NCI-H748 (cell line): Measurements from ENCODE around the gene RUSC1.
"Not testable (repeated sequence)": the region's sequence is repeated elsewhere in the genome, so short reads cannot be mapped to it uniquely, and the experiment has no call there.

Experiments
- DNase-seq: peaks from one replicate; lab custom pipeline; 2025; ENCODE audit not compliant: unreplicated experiment; lab: John Stamatoyannopoulos, UW

RUSC1 gene

DNA sequence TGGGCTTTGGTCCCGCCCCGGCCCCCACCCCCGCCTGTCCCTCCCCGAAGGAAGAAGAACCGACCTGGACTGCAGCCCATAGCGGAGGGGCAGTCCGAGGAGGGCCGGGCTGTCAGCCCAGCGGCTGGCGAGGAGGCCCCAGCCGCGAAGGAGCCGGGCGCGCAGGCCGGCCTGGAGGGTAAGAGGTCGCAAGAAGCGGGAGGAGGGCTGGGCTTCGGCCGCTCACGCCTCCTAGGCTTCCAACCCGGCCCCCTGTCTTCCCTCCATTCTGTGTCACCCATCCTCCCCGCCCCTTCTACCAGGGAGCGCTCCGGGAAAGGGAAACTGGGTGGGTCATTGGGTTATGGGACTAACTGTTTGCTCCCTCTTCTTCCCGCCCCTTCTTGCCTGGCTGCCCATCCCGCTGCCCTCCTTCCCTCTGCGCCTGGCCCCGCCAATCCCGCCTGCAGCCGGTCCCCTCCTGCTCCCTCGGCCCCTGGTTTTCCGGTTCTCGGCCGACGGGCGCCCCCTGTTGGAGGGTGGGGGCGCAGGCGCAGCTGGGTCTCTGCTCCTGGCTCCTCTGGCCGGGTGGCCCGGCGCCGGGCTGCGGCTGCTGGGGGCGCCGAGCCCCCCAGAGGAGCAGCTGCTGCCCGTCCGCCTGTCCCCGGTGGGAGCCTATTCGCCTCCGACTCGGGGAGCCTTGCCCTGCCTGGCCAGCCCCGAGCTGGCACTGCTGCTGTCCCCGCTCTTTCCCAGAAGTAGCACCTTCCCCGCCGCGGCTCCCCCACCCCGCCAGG, 2.4 kb downstream of the RUSC1 start:
- DNase-seq, result peak; percentile 91

DNA sequence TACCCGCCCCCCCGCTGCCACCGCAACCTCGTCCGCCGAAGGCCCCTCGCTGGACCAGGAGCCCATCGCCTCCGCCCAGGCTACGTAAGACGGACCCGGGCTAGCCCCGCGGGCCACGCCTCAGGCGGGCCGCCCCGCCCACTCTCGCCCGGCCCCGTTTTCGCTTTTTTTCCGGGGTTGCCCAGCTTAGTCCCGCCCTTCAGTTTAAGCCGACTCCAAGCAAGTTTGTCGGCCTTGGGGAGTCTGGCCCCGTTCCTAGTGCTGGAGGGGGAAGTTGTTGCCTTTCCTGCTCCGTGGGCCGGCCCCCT, 3.0 kb downstream of the RUSC1 start:
- peak; percentile 84 for DNase-seq

DNA sequence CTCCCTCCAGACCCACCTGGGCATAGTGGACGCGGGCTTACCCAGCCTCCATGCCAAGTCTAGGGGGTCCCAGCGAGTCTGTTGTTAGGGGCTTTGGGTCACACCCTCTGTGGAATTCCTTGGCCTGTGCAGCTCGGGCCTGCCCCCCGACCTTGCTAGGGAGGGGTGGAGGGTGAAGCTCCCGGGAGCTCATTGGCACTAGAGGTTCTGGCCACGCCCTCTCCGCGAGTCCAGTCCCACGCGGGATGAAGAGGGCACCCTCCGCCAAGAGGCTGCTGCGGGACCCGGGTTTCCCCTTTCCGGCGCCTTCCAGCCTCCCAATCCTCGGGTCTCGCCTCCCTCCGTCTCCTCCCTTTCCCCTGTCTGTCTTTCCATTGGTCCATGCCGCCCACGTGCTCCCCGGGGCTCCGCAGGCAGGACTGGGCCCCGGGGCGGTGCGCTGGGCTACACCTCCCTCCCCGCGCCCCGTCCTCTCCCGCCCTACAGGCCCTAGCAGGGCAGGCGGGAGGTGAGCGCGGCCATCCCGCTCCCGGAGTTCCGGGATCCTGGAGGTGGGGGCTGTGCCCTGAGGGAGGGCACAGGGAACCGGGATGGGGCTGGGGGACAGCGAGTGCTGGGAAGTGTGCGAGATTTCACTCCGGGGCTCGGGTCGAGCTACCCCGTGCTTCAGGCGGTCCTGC, 3.5 kb downstream of the RUSC1 start:
- peak; percentile 95 for DNase-seq

DNA sequence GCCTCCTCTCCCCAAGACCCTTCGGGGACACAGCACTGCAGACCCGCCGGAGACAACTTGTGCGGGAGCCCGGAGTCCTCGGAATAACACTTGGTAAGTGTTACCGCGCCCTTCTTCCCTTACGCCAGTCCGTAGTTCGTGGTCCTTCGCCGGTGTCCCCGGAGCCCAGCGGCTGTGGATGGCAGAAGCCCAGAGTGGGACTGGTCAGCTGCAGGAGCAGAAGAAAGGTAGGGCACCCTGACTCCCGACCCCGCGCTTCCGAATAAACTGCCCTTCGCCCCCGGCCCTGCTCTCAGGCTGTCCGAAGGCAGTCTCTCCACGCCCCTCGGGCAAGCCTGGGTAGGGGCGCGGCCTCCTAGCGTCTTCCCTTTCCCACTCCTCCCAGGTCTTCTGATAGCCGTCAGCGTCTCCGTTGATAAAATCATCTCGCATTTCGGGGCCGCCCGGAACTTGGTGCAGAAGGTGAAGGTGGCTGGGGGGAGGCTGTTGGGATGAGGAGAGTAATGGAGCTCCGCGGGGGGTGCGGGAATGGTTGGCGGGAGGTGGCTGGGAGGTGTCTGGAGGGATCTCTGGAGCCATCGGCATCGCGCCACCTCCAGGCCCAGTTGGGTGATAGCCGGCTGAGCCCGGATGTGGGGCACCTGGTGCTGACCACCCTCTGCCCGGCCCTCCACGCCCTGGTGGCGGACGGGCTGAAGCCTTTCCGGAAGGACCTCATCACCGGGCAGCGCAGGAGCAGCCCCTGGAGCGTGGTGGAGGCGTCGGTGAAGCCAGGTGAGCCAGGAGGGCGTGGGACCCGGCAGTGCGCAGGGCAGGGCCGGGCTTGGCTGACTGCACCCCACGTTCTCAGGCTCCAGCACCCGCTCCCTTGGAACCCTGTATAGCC, 4.3 kb downstream of the RUSC1 start:
- peak; percentile 82 for DNase-seq

DNA sequence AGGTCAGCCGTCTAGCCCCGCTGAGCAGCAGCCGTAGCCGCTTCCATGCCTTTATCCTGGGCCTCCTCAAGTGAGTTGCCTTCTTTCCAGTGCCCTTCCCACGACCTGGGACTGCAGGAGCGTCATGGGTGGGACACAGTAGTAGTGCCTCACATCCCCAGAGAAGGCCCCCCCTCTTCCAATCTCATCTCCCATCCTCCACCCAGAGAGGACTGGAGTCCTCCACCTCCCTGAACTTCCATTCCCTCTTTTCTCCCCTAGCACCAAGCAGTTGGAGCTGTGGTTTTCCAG, 4.9 kb downstream of the RUSC1 start:
- no peak for DNase-seq

DNA sequence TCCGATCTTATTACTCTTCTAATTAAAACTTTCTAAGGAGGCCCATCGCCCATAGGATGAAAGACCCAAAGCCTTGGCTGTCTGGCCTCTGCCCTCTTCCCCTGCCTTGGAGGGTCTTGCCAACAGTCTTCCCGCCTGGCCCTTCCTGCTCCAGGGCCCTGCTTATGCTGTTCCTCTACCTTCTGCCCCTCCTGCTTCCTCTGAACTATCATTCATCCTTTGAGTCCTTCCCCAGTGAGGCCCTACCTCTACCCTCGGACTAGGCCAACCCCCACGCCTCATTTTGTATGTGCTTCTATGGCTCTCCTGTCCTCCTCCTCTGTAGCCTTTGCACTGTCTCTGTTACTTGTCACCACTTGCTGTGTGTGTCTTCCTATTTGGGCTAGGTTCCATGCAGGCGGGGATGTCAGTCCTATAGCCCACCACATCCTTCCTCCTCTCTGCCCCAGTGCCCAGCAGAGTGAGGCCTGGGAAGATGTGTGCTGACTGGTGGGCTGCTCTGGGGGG, 5.4 kb downstream of the RUSC1 start:
- no peak for DNase-seq

DNA sequence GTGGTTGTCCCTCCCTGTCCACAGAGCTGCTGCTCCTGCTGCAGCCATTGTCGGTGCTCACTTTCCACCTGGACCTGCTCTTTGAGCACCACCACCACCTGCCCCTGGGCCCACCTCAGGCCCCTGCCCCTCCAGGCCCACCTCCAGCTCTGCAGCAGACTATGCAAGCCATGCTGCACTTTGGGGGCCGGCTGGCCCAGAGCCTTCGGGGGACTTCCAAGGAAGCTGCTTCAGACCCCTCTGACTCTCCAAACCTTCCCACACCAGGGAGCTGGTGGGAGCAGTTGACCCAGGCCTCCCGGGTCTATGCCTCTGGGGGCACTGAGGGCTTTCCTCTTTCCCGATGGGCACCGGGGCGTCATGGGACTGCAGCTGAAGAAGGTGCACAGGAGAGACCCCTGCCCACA, 5.9 kb downstream of the RUSC1 start:
- DNase-seq, result no peak

DNA sequence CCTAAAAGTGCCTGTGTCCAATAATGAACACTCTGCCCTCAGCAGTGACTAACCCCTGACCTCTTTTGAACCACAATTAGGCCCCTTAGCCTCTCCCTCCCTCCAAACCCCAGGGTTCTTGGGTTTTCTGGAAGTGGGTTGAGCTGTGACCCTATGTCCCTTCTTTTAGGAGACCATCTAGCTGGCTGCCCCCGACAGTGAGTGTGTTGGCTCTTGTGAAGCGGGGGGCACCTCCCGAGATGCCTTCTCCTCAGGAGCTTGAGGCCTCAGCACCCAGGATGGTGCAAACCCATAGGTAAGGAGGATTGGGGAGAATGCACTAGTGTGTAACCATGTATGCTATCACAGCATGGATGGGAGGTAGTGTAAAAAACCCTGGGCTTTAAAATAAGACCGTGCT, 7.3 kb downstream of the RUSC1 start:
- no peak for DNase-seq

DNA sequence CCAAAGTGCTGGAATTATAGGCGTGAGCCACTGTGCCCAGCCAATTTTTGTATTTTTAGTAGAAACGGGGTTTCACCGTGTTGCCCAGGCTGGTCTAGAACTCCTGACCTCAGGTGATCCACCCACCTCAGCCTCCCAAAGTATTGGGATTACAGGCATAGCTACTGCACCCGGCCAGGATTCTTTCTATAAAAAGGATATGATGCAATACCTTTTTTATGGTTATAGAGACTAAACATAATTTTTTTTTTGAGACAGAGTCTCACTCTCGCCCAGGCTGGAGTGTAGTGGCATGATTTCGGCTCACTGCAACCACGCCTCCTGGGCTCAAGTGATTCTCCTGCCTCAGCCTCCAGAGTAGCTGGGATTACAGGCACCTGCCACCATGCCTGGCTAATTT, 8.2 kb downstream of the RUSC1 start:
- DNase-seq, result not testable (repeated sequence)

DNA sequence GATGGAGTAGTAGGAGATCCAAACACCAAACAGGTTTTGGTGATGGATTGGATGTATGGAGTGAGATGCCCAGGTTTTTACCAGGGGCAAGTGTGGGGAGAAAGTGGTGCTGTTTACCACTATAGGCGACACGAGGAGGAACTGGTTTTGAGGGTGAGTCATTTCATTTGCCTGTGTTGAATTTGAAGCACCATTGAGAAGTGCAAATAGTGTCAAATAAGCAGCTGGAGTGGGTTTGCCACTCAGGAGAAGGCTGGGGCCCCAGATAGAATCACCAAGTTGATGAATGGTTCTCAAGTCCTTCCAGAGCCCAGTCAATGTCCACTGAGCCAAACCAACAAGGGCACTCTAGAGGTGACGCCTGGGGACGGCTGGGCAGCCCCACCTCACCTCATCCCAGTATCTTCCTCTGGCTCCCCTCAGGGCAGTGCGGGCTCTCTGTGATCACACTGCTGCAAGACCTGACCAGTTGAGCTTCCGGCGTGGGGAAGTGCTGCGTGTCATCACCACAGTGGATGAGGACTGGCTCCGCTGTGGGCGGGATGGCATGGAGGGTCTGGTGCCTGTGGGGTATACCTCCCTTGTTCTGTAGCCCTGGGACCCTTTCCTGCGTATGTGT, 9.4 kb downstream of the RUSC1 start:
- DNase-seq, result no peak

DNA sequence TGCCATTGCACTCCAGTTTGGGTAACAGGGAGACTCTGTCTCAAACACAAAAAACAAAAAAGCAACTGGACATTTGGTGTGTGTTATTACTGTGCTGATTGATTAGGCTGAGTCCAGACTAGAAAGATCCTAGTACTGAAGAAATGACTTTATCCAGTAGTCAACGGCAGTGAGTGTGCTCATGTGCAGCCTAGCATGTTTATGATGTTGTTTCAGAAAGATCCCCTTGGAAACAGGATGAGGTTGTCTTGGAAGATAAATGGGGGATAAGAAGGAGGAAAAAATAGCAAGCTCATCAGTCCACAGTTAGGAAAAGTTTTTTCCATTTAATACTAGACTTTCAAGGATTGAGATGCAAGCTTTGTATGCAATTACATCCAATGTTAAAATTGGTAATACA, 14.3 kb downstream of the RUSC1 start:
- no peak for DNase-seq

DNA sequence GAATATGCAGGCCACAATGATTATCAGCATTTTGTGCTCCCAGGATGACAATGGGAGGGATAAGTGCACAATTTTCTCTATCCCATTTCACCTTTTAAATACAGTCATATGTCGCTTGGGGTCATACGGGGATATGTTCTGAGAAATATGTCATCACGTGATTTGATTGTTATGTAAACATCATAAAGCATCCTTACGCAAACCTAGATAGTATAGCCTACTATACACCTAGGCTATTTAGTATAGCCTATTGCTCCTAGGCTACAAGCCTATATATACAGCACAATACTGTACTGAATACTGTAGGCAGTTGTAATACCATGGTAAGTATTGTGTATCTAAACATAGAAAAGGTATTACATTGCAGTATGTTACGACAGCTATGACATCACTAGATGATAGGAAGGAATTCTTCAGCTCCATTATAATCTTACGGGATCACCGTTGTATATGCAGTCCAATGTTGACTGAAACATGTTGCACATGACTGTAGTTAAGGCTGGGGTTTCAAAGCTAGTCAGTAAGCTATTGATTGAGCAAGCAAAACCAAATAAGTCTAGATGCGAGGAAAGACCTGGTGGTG, 18.9 kb downstream of the RUSC1 start:
- no peak for DNase-seq

DNA sequence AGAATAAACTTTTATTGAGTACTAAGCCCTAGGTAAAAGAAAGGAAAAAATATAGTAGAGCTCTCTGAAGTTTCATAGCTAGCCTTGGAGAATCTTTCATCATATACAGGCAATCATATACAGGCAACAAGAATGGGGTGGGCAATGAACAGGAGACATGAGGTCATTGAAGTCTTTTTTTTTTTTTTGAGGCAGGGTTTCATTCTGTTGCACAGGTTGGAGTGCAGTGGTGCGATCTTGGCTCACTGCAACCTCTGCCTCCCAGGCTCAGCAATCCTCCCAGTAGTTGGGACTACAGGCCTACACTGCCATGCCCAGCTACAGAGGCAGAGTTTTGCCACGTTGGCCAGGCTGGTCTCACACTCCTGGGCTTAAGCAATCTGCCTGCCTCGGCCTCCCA, 22.1 kb downstream of the RUSC1 start:
- no peak for DNase-seq

DNA sequence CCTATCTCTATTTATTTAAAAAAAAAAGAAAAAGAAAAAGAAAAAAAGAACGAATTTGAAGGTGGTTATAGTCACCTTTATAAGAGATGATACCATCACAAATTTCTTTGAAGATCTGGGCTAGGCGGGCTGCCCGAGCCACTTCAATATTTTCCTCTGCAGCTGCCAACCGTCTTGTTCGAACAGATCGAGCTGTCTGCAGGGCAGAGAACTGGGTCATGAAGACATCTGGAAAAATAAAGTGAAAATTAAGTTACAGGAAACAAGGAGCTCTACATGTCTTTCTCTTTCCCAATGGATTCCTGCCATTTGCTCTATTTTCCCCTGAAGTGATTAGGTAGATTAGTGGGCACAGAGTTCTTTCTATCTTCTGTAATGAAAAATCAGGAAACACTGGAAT, 31.9 kb downstream of the RUSC1 start:
- DNase-seq, result no peak

DNA sequence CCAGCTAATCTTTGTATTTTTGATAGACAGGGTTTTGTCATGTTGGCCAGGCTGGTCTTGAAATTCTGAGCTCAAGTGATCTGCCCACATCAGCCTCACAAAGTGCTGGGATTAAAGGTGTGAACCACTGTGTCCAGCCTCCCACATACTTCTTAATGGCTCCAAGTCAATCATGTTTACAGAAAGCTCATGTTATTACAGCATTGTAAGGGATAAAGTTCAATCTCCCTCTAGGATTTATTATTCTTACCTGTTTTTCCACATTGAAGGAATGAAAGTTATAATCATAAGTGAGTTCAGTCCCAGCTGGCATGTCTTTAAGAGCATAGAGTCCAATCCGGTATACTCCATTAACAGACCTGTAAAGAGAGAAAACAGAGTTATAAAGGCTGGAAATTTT, 39.4 kb downstream of the RUSC1 start:
- no peak for DNase-seq

DNA sequence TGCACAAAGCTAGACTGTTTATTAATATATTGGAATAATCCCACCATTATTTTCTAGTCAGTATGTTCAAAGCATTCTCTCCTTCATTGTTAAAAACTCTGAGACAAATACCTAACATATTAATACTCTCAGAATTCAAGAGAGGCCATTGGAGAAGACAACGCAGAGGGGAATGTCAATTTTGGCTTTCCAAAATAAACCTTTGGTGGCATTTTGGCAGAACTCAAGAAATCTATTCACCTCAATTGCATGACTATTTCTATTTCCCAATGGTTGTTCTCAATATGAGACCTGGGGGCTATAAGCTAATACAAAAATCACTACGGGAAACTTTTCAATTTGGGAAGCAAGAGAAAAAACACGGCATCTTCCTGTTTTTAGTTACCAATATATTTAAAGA, 58.5 kb downstream of the RUSC1 start:
- no peak for DNase-seq

DNA sequence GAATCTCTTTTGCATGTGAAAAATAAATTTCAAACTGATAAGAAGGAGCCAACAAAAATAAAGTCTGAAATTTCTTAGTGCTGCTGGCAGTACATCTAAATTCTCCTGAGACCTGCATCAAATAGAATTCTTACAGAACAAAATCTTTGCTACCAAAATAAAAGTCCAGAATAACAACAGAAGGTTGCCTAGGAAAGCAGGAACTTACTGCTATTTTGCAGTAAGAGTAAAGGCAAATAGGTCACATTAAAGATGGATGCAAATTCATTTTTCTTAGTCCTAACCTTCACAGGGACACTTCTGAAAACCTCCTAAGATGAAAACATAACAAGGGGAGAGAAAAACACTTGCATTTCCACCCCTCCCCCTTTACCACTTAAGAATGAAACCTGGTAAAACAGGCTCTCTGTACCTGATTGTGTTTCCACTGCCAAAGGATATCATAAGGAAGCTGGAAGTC, 59.0 kb downstream of the RUSC1 start:
- no peak for DNase-seq
